GM18519 (cell line): ENCODE results near the gene TMEM92.
"Not testable (repeated sequence)": the region's sequence is repeated elsewhere in the genome, so short reads cannot be mapped to it uniquely, and the experiment has no call there.

ENCODE experiments used
- ATAC-seq: cut with Tn5 transposase; IDR thresholded peaks from one replicate; pipeline ENCODE4 v1.9.1; 2021; ENCODE audit warnings: mild to moderate bottlenecking, moderate library complexity; ENCODE audit not compliant: unreplicated experiment, low FRiP score

TMEM92 gene

DNA sequence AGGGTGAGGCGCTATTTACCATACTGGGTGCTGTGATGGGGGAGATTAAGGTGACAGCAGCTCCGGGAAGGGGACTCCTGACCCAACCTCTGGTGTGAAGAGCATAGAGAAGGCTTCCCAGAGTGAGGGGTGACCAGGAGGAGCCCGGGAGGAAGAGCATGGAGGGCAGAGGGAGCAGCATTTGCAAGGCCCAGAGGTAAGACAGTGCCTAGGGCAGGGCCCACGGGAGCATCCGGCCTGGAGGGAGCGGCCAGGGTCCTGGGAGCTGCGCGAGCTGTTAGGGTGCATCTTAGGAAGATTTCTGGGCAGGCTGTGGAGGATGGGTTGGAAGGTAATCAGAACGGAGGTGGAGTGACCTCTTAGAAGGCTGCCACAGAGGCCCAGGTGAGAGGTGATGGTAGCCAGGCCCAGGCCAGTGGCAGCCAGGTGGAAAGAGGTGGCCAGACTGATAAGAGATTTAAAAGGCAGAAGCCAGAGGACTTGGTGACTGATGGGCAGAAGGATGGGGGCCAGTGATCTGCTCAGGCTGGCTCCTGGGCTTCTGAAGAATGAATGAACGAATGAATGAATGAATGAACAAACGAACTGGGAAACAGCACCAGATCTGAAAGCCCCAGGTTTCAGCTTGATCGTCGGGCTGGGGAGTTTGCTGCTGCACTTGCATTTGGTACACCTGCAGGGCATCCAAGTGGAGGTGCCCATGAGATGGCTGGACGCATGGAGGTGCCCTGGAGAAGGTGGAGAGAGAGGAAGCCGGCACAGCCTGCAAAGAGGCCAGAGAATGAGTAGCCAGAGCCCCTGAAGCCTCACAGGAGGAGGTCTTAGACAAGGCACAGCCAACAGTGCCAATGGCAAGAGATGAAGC lies 13.0 kb upstream of the TMEM92 start:
- ATAC-seq, result no peak

DNA sequence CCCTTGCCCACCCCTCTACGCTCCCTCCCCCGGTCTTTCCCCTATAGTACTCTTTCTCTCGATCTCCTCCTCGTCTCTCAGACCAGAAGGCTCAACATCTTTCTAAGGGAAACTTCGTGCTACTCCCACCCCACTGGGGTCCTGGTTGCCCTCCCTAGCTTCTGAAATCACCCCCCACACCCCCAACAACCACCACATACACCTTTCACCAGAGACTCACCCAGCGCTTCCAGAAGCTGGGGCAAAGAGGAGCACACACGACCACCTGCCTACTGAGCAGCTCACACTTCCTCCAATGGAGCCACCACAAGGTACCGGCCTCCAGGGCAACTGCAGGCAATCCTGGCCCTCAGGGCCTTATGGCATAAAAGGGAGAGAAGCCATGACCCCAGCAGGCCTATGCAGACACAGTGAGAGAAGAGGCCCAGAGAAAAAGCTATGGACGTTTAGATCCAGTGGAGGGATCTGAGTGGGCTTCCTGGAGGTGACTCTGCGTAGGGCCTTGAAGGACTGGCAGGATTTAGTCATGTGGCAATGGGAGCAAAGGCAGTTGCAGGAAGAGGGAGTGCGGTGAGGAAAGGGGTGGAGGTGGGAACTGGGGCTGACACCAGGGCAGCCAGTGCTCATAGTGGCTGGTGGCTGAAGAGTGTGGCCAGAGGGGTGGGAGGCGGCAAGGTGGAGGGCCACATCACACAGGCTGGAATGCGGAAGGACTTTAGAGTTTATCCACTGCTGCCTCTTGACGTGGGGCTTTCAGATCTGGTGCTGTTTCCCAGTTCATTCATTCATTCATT lies 12.1 kb upstream of the TMEM92 start:
- no peak for ATAC-seq

DNA sequence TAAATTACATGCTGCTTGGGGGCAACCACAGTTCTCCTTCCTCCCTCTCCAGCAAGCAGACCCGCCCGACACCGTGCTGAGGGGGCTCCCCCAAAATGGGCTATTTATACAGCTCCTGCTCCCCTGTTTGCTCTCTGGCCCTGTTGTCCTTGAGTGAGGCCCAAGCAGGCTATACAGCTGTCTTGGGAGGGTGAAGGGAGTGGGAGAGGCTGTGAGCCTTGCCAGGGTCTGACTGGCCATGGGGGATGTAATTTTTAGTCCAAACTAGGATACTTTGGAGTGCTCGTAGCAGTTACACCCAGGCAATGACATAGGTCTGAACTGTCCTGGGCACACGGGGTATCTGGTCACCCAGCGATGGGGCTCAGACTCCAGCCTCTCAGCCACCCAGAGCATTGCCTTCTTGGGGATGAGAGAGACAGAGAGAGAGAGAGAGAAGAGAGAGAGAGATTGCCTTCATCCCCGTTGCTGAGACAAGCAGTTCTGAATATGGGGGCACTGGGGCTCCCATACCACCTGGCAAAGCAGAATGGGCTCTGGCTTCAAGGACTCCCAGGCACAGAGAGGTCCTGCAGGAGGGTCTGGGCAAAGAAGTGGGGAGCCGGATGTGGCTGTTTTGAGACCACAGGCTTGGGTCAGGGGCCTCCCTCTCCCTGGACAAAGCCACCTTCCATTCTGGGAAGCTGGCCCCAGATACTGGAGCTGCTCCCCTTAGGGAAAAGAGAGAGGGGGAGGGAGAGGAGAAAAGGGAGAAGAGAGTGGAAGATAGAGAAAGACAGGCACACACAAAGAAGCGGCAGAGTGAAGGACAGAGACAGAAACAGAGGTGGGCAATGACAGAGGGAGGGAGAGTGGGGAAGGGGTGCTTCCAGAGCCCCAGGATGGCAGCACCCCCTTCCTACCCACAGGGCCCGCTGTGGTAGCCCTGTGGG lies 10.7 kb upstream of the TMEM92 start:
- ATAC-seq, result no peak

DNA sequence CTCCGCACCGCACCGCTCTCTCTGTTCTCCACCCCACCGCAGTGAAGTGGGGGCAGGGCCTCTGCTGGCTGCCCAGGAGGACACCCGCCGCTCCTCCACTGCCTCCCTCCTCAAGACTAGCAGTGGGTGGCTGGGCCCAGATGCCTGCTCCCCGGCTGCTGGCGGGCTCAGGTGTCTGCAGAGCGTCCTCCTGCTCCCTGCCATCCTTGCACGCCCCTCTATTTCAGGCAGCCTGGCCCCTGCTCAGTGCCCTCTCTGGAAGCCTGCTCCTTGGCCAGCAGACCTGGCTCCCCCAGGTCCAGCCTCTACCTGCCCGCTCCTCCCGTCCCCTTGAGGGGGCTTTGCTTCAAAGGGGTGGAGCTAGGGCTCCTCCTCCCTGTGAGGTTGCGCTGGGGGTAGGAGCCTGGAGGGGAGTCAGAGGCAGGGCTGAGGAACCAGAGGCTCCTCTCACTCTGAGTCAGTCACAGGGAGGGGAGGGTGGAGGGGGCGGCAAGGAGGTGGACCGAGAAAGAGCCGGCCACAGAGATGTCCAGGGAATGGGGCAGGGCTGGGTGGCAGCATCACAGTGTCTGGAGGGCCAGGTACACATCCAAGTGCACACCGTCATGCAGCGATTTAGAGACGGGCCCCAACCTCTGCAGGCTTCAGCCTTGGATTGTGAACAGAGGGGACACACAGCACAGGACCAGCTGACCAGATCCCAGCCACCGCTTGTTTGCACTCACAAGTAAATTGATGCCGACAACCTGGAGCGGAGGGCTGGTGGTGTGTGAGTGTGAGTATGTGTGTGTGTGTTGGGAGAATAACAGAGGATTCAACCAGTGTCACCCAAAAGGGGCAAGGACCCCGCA lies 9.8 kb upstream of the TMEM92 start:
- ATAC-seq, result no peak

DNA sequence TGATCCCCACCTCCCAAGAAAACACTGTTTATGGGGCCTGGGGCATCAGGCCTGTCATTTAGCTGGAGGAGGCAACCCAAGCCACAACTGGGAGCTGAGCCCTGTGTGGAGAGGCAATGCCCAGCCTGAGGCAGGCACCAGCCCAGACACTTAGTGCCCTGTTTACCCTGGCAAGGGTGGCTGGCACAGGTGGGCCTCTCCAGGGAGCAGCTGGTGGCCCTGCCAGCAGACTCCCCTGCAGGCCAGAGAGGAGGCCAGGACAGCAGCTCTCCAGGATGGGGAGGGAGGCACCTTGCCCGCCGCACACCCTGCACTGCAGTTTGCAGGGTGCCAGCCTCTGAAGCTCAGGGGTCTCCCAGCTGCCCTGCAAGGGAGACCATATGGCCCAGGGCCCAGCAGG lies 9.1 kb upstream of the TMEM92 start:
- no peak for ATAC-seq

DNA sequence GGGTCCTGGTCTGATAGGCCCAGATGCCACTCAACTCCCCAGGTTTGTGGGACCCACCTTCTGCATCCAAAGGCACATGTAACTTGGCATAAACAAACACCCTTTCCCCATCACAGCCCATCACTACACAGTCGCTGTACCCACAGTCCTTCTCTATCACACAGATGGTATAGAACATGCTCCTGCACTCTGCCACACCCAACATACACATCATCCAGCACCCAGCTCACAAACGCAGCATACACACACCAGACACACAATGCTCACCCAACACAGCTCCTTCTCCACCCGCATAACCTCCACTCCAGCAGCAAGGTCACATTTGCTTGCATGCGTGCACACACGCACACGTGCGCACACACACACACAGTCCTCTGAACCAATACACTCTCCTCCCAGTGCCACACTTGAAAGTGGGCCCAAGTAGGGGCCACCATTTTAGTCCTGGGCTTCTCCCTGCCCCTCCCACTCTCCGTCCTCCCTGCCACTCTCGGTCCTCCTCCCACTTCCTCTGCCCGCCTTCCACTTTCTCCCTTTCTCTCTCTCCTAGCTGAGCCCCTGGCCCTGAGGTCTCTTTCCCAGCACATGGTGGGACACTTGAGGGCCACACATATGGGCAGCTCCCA lies 8.5 kb upstream of the TMEM92 start:
- ATAC-seq, result no peak

DNA sequence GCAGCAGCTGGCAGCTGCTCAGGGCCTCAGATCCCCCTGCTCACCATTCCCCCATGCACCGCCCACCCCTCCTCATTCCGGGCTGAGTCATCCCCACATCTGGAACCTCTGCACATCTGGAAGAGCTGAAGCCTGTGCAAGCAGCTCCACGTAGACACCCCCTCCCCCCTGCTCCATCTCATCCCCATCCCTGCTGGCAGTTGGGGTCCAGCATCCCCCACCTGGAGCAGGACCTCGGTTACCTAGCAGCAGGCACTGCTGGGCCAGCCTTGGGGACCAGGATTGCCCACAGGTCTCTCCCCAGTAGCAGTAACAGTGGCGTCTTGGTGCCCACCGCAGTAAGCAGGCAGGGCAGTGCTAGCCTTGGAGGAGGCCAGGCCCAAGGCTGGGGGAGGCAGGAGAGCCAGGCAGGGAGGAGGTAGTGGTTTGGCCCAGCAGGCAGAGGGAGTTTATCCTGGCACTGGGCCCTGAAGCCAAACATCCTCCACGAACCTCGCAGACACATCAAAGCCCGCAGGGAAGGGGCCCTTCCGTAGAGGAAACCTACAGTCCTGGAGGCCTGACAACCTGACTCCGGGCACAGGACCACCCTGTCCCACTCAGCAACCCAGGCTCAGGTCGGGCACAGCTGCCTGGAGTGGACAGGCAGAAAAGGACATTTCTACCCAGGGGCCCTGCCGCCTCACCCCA lies 7.7 kb upstream of the TMEM92 start:
- no peak for ATAC-seq

DNA sequence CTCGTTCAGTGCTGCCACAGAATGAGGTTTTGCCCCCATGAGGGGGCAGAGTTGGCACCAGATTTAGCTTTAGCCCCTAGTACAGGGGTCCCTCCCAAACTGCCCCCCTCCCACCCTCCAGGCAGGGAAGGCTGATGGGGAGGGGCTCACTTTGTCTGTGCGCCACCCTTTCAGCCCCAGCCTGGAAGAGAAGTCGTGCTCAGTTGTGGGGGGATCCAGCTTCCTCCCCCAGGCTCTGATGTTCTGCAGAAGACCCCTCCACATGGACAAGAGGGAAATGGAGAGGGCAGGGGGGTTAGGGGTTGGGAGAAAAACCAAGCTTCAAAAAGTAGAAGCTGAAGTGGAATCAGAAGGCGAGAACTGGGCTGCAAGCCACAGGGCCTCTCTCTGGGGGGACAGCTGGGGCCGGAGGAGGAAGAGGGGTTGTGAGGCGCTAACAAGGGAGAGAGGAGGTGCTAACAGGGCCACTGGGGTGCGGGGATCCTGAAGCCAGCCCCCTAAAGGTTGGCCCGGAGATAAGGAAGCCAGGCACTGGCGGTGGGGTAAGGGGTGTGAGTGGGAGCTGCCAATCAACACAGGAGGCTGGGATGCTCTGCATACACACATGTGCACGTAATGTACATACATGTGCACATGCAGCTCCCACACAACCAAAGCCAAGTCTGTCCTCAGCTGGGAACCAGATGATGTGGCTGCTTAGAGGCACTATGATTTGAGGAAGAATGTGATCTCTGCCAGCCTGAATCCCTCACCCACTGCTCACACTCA lies 7.0 kb upstream of the TMEM92 start:
- ATAC-seq, result no peak

DNA sequence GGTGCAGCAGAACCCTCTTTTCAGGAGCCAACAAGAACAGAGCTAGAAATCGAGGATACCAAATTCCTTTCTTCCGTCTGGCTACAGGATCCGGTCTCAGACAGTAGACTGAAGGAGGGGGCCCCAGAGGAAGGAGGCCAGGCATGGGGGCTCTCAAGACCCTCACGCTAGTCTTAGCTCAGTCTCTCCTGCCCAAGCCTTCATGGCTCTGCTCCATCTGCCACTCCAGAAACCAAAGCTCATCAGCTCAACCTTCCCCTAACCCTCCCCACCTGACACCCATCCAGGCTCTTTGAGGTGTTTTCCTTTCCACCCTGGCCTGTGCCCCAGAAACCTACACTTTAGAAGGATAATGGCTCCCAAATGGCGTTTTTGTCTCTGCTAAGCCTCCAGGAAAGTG lies 6.2 kb upstream of the TMEM92 start:
- ATAC-seq, result no peak

DNA sequence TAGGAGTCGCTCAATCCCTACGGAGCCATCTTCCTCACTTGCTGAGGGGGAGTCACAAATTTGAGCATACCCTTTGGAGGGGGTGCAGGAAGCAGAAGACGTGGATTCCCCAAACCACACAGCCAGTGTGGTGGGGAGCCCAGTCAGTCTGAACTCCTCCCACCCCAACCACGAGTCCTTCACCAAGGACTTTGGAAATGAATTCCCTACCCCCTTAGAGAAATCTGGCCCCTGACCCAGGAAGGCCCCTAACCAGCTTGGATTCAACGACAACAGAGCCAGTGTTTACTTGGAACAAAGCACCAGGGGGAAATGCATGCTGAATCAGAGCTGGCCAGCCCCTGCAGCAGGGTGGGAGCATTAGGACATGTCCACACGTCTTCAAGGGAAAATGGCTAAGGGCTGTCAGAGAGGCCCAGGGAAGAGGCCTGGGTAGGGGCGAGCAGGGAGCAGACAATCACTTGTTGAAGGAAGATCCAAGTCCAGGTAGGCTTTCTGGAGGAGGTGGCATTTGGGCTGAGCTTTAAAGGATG lies 5.5 kb upstream of the TMEM92 start:
- no peak for ATAC-seq

DNA sequence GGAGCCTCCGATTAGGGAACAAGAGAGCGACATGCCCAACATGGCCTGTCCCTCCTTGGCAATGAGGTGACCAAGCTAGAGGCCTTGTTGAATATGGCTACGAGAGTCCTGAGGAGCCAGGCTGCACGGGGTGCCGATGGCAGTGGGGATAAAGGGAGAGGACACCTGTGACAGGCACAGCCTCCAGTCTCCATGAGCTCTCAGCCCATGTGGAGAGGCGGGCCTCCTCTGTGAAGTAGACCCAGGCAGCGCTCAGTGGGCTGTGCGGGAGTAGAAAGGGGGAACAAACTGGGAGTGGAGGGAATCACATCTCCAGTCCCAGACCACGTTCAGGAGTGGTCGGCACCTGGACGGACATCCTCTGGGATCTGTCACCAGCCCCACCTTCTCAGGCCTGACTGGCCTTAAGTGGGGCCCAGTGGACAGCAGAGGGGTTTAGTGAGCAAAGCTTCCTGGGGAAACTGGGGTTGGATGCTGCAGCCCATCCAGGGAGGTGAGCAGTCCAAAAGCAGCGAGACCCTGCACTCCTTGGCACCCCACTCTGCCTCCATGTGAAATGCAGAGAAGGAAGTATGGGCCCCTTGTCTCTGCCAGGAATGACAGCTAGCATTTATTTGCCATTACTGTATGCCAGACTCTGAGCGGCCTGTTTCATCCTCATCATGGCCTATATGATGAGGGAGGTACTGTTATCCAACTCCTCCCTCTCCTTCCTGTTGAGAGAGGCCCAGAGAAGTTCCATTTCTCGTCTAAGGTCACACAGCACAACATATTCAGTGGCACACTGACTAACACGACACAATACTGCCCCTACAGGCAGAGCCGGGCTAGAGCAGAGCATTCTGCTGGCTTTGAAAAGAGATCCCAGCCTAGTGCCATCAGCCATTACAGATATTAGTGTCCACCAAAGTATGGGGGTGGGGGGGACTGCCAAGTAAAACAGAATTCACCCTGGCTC lies 4.5 kb upstream of the TMEM92 start:
- ATAC-seq, result no peak

DNA sequence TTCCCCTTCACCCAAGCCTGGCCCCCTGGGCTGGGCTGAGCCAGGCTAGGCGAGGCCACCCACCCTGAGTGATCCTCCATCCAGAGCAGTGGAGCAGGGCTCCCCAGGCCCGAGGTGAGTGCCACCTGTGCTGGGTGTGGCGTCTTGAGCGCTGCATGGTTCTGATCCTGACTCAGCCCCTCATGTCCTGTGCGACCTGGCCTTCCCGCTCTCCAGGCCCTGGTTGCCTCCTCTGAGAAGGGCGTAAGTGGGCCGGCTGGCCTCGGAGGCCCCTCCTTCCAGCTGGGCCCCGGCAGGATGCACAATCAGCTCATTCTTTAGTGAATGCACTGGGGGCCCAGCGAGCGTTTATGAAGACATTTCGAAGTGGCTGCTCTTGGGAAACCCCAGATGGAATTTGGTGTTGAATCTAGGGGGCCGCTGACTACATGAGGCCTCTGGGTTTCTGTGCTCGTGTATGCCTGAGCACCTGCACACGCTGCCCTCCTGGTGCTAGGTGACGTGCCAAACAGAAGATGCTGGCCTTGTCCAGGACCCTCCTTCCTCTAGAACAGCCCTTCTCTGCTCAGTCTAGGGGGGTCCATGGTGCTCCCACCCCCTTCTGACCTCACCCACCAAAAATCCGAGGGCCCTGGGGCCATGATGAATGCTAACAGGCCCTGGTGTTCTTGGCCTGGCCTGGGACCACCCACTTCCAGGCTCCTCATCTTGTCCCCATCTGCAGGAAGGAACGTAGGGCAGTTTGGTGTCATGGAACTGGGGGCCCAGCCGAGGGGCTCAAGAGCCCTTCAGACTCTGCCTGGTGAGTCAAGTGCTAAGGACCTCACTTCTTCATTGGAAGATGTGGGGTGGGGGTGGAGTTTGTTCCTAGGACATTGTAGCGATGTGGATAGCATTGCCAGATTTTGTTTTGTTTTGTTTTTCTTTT lies 3.6 kb upstream of the TMEM92 start:
- no peak for ATAC-seq

DNA sequence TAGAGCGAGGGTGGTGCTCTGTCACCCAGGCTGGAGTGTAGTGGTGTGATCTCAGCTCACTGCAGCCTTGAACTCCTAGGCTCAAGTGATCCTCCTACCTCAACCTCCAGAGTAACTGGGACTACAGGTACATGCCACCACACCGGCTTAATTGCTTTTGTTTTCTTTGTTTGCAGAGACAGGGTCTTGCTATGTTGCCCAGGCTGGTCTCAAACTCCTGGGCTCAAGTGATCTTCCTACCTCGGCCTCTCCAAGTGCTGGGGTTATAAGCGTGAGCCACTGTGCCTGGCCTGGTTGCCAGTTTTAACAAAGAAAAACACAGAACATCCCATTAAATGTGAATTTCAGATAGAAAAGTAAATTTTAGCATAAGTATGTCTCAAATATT lies 2.9 kb upstream of the TMEM92 start:
- not testable (repeated sequence) for ATAC-seq

DNA sequence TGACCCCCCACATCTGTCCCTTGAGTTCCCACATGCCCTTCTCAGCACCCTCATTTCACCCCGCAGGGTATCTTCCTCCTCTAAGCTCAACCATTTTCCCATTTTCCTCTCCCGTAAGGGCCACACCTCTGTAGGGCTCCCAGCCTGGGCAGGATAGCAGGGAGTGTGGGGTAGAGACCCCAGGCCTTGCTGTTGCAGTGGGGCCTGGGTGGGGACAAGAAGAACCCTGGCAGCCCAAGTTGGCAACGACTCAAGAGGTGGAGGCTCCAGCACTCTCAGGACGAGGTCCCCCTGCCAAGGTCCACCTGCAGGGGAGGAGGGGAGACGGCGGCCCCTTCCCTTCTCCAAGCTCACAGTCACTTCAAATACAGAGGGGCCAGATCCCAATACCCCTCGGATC lies 2.0 kb upstream of the TMEM92 start:
- no peak for ATAC-seq

DNA sequence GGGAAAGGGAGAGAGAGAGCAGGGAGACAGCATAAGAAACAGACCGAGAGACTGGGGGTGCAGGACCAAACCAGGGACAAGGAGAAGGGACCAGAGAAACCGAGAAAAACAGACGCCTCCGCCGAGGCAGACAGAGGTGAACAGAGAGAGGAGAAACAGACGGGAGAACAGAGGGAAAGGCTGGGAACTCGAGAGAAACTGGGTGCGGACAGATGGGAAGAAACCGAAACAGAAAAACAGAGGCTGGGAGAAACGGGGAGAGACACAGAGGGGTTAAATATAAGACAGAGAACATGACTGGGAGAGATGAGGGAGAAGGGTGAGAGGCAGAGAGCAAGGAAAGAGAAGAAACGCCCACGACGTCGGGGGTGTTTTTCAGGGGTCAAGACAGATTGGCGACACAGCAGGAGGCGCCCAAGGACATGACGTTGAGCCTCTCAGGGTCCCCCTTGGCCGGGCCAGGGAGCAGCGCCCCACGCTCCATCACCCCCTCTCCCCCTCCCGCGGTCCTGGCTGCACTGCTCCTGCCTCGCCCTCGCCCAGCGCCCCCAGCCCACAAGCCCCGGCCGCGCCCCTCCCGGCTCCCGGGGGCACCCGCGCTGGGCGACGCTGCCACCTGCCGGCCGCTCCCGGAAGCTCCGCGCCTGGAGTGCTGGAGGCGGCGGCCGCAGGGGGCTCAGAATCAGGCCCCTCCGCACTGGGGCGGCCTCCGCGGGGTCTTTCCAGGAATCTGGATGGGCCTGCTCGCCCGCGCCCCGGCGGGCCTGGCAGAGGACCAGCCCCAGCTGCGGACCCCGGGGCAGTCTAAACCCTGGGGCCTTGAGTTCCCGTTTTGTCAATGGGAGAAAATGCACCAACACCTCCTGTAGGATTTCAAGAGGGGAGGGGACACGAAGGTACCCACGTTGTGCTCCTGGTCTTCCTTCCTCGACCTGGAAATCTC lies 1.3 kb upstream of the TMEM92 start:
- ATAC-seq, result no peak
